Measurements from ENCODE around the gene CD101.

GRCh38 chr1:117007719-117008013 lies 6.1 kb downstream of the CD101 start:
- no peak for TF ChIP-seq CTCF (conservative IDR thresholded peaks at IDR 0.05; ENCODE audit: low read depth, low read length)
- TF ChIP-seq EZH2 (IDR thresholded peaks at IDR 0.05; ENCODE audit: borderline replicate concordance, low read depth, low read length, poor library complexity, severe bottlenecking), result no peak

Data from A673 (cell line).